NCI-H2196 treated with DMSO at 0.1 percent for 48 hours (cell line): ENCODE results near the gene PNMA8A.
"Not testable (repeated sequence)": the region's sequence is repeated elsewhere in the genome, so short reads cannot be mapped to it uniquely, and the experiment has no call there.

Experiments
- DNase-seq: peaks from one replicate; lab custom pipeline; 2025; ENCODE audit not compliant: unreplicated experiment; lab: John Stamatoyannopoulos, UW

PNMA8A gene

GRCh38 chr19:46466536-46467196 is 4.7 kb downstream of the PNMA8A start:
- DNase-seq = no peak

DNA sequence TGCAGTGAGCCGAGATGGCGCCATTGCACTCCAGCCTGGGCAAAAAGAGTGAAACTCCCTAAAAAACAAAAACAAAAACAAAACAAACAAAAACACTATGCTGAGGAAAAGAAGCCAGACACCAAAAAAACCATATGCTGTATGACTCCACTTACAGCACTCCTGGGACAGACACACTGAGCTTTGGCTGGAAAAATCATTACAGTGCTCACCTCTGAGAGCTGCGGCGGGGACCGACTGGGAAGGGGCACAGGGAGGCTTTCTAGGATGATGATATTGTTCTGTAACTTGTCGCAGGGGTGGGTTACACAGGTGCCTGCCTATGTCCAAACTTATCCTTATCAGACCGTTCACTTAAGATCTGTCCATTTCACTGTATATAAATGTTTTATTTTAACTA is 7.8 kb downstream of the PNMA8A start:
- DNase-seq = no peak

- DNase-seq = no peak
These were observed 9.8 kb downstream of the PNMA8A start for GRCh38 chr19:46461537-46461936.

DNA sequence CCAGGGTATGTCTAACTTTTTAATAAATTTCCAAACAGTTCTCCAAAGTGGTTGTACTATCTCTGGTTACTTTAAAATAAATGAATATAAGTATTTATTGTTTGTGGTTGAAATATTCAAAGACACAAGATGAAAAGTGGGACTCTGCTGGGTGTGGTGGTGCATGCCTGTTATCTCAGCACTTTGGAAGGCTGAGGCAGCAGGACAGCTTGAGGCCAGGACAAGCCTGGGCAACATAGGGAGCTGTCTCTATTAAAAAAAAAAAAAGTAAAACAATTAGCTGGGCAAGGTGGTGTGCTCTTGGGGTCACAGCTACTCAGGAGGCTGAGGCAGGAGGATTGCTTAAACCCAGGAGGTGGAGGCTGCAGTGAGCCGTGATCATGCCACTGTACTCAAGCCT is 10.4 kb downstream of the PNMA8A start:
- no peak for DNase-seq

GRCh38 chr19:46460055-46460454 is 11.3 kb downstream of the PNMA8A start:
- no peak for DNase-seq

- DNase-seq = no peak
These were observed 14.4 kb downstream of the PNMA8A start for GRCh38 chr19:46456930-46457329.

DNA sequence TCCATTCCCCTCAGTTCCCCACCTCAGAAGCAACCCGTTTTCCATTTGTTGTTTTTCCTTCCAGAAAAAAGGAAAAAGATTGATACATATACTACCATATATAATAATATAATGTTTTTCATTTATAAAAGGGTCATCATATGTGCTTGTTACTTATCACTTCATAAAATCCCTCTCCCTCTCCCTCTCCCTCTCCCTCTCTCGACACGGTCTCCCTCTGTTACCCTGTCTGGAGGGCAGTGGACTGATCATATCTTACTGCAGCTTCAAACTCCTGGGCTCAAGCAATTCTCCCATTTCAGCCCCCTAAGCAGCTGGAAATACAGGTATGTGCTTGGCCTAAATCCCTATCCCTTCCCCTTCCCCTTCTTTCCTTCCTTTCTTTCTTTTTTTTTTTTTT is 17.1 kb downstream of the PNMA8A start:
- DNase-seq = no peak

DNA sequence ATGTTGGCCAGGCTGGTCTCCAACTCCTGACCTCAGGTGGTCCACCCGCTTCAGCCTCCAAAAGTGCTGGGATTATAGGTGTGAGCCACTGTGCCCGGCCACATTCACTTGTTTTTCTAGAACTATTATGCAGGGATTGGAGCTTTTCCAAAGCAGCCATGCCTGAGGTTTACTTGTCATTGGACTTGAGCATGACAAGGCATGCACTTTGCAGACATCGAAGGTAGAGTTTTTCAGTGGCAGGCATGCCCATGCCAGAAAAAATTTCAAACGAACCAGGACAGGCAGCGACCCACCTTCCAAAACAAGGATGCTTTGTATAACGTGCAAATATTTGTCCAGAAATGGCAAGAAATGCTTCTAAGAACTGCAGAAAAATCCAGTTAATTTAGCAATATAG is 17.7 kb downstream of the PNMA8A start:
- no peak for DNase-seq

- DNase-seq = no peak
These were observed 19.2 kb downstream of the PNMA8A start for GRCh38 chr19:46452186-46452585.

- no peak for DNase-seq
These were observed 20.0 kb downstream of the PNMA8A start for GRCh38 chr19:46451352-46451751.

DNA sequence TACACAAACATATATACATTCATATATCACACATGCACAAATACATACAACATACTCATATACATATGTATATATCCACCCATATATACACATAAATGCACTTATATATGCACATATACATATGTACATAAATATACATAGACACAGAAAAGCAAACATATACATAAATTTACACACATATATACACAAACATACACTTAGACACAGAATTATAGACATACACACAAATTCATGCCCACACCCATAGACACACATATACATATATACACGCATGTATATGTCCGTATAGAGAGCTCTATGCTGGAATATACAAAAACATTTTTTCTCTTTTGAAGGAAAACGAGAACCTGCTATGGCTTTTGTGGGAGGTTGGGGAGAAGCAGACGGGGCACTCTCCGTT is 20.6 kb downstream of the PNMA8A start:
- no peak for DNase-seq

- DNase-seq = no peak
These were observed 22.1 kb downstream of the PNMA8A start for GRCh38 chr19:46449228-46449627.

DNA sequence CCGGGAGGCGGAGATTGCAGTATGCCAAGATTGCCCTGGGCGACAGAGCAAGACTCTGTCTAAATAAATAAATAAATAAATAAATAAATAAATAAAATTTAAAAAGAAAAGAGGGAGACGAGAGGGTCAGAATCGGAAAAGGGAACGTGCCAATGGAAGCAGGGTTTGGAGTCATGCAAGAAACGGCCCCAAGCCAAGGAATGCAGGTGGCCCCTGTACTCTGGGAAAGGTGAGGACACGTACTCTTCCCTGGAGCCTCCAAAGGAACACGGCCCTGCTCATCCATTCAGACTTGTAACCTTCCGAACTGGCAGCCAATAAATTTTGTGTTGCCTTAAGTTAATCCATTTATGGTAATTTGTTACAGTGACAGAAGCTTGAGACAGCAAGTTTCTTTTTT is 22.8 kb downstream of the PNMA8A start:
- DNase-seq = no peak

DNA sequence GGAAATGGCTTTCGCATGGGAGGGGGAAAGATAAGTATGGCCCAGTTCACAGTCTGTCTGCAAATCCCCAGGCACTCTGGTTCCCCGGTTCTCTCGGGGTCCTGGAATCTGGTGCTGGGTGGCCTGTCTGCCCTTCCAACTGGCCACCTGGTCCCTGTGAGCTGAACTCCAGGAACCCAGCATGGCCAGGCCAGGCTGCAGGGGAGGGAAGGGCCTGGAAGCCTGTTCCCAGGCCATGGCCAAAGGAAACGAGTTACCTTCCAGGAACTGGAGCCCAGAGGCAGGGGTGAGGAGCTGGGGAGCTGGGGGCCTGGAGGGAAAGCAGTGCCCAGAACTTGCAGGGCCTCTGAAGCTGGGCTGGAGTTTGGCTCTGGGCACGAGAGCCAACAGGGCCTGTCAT is 23.5 kb downstream of the PNMA8A start:
- DNase-seq = no peak

GRCh38 chr19:46447006-46447405 is 24.4 kb downstream of the PNMA8A start:
- no peak for DNase-seq

- no peak for DNase-seq
These were observed 25.3 kb downstream of the PNMA8A start for GRCh38 chr19:46446021-46446420.

- DNase-seq = no peak
These were observed 28.4 kb downstream of the PNMA8A start for GRCh38 chr19:46442808-46443450.

DNA sequence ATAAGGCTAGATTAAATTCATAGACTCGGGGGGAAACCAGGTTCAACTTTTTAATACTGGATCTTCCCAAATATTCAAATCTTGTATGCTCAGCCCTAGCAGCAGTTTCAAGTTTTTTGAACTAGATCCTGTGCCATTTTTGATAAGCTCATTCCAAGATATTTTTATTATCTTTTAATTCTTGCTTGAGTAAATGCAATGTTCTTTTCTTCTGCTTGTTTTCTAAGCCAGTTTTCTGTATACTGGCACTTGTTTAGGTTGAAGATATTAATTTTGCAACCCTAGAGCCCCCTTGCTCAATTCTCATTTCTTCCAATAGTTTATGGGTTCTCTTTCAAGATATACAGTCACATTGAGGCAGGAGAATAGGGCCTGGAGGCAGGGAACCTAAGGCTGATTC is 29.5 kb downstream of the PNMA8A start:
- no peak for DNase-seq

- not testable (repeated sequence) for DNase-seq
These were observed 35.7 kb downstream of the PNMA8A start for GRCh38 chr19:46435689-46436088.

DNA sequence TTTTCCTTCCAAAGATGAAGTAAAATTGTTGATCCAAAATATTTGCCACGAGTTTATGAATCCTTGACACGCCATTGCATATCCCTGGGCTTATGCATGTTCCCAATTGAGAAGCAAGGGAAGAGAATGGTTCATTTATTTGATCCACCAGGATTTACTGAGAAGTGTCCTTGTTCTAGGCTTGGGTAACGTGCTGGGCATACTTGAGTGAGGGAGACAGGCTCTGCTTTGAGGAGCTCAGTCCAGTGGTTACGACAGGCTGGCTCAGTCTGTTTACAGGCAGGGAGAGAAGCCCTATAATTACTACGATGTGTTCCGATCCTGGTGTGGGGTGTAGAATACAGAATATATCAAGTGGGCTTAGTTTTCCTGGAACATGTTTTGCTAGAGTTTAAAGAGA is 36.4 kb downstream of the PNMA8A start:
- no peak for DNase-seq

DNA sequence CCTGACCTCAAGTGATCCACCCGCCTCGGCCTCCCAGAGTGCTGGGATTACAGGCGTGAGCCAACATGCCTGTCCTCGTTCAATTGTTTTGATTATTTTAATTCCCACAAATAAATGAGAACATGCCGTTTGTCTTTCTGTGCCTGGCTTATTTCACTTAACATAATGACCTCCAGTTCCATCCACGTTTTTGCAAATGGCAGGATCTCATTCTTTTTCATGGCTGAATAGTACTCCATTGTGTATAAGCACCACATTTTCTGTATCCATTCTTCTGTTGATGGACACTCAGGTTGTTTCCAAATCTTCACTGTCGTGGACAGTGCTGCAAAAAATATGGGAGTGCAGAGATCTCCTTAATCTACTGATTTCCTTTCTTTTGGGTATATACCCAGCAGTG is 37.9 kb downstream of the PNMA8A start:
- DNase-seq = not testable (repeated sequence)

- no peak for DNase-seq
These were observed 39.5 kb downstream of the PNMA8A start for GRCh38 chr19:46431824-46432223.

DNA sequence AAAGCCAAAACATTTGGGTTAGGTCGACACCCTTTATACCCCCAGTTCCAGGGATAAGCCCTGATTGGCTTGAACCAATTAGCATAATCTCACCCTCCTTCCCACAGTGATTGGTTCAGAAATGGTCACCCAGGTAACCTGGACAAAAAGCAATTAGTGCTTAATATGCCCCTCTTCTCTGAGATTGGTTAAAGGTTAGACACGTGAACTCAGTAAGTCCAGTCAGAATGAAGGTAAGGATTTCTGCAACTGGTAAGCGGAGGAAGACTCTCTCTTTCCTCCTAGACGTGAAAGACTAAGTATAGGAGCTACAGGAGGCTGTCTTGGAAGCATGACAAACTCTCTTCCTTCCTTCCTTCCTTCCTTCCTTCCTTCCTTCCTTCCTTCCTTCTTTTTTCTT is 41.4 kb downstream of the PNMA8A start:
- DNase-seq = no peak
